ENCODE data around the gene SGTB.

GRCh38 chr5:65771266-65771665 lies 49.4 kb upstream of the SGTB start:
- no peak for TF ChIP-seq CTCF (conservative IDR thresholded peaks at IDR 0.05; ENCODE audit: low read length)
- TF ChIP-seq EZH2phosphoT487 (IDR thresholded peaks at IDR 0.05; ENCODE audit: borderline replicate concordance) = no peak
